A673 (cell line): ENCODE measurements around the gene ERMN. TPM values are rescaled to one million over a fixed set of nuclear protein-coding genes. Genes with fewer than 3 reads are reported as not detected.

Experiments
- BruUV-seq: library from RNA; stranded (reverse); fragments of 400-500 nt; replicated peaks from 2 replicates; lab custom pipeline; 2021; lab: Mats Ljungman, UMichigan
- CTCF ChIA-PET: fragments of 300-600 bp; sonication (Branson Sonifier 250); formaldehyde crosslinking; loops from one replicate; lab custom pipeline; 2022; ENCODE audit warnings: antibody characterized with exemption; lab: Charles Lee
- POLR2A ChIA-PET: fragments of 300-600 bp; sonication (Branson Sonifier 250); formaldehyde crosslinking; loops from one replicate; lab custom pipeline; 2022; ENCODE audit warnings: antibody characterized with exemption; ENCODE audit not compliant: low non-redundant PET; lab: Charles Lee
- DNase-seq: peaks from one replicate; pipeline ENCODE4 v3.0.0-alpha.2; 2015; ENCODE audit warnings: low spot score
- H3K27ac ChIP-seq: fragments of 200-600 bp; sonication (generic); 2 replicates; pipeline ENCODE4 v1.5.1; 2016; ENCODE audit warnings: mixed run types, low read depth, mild to moderate bottlenecking, mixed read lengths, antibody characterized with exemption, low read length; ENCODE audit not compliant: poor library complexity, severe bottlenecking
- H3K27me3 ChIP-seq: fragments of 200-600 bp; sonication (generic); replicated peaks from 2 replicates; pipeline ENCODE4 v1.6.1; 2017; ENCODE audit warnings: mixed run types, low read depth, mild to moderate bottlenecking, mixed read lengths, antibody characterized with exemption, low read length; ENCODE audit not compliant: insufficient read depth, poor library complexity
- H3K36me3 ChIP-seq: fragments of 200-600 bp; sonication (generic); 2 replicates; pipeline ENCODE4 v1.6.1; 2016; ENCODE audit warnings: mixed run types, mild to moderate bottlenecking, mixed read lengths, antibody characterized with exemption, low read length; ENCODE audit not compliant: insufficient read depth, poor library complexity, severe bottlenecking
- H3K4me1 ChIP-seq: fragments of 200-600 bp; sonication (generic); 2 replicates; pipeline ENCODE4 v1.6.1; 2017; ENCODE audit warnings: mixed run types, mild to moderate bottlenecking, mixed read lengths, antibody characterized with exemption, low read length; ENCODE audit not compliant: insufficient read depth, poor library complexity, severe bottlenecking
- H3K4me3 ChIP-seq: fragments of 200-600 bp; sonication (generic); 2 replicates; pipeline ENCODE4 v1.5.1; 2016; ENCODE audit warnings: low read depth, mixed run types, mild to moderate bottlenecking, mixed read lengths, low read length; ENCODE audit not compliant: poor library complexity, severe bottlenecking
- H3K9me3 ChIP-seq: fragments of 200-600 bp; sonication (generic); 2 replicates; pipeline ENCODE4 v1.6.1; 2016; ENCODE audit warnings: mixed run types, low read depth, mild to moderate bottlenecking, mixed read lengths, antibody characterized with exemption, low read length; ENCODE audit not compliant: poor library complexity, severe bottlenecking
- CTCF ChIP-seq: fragments of 300-800, 200-600 bp; sonication (generic); conservative IDR thresholded peaks from 2 replicates; pipeline ENCODE4 v1.5.1; 2017; ENCODE audit warnings: low read depth, mild to moderate bottlenecking, antibody characterized with exemption, low read length, moderate library complexity, mixed read lengths
- EZH2 ChIP-seq: fragments of 200-600 bp; sonication (generic); IDR thresholded peaks from 2 replicates; pipeline ENCODE4 v1.6.1; 2017; ENCODE audit warnings: borderline replicate concordance, low read depth, mild to moderate bottlenecking, mixed read lengths, antibody characterized with exemption, low read length; ENCODE audit not compliant: poor library complexity, severe bottlenecking
- intact Hi-C: fragments of 100-400 bp; cut with micrococcal nuclease; formaldehyde crosslinking; loops from one replicate; pipeline ENCODE4 v1.10.0; 2022; ENCODE audit not compliant: unreplicated experiment
- total RNA-seq: library from RNA; stranded (reverse); gene quantifications from 2 replicates; pipeline ENCODE4 v1.2.3, GENCODE V29; 2021

The ERMN gene
- total RNA-seq, 1 experiment from 2014 or later: not detected

- Histone ChIP-seq H3K27ac (no peak overlapping the region), H3K9me3 (no peaks in the 10 kb centered on the region), H3K4me1 (no peaks in the 10 kb centered on the region), H3K4me3 (no peak overlapping the region), H3K27me3 (peaks cover 20% of the 10 kb centered on the region), H3K36me3 (no peaks in the 10 kb centered on the region)
- TF ChIP-seq CTCF (no peak), EZH2 (no peak)
- ChIA-PET CTCF (no interaction called here), POLR2A (no interaction called here)
- intact Hi-C loops: no loop called here
- no TSS peak for BruUV-seq
- DNase-seq: no peak
These were observed 6.7 kb downstream of the ERMN start for GRCh38 chr2:157318884-157319283.

GRCh38 chr2:157315901-157316300, 9.7 kb downstream of the ERMN start:
- no peaks in the 10 kb centered on the region for H3K36me3 ChIP-seq
- intact Hi-C loops: no loop called here
- CTCF ChIA-PET: no interaction called here
- H3K4me3 ChIP-seq: no peak overlapping the region
- no peaks in the 10 kb centered on the region for H3K9me3 ChIP-seq
- POLR2A ChIA-PET: no interaction called here
- peaks cover 17% of the 10 kb centered on the region for H3K27me3 ChIP-seq
- BruUV-seq: no TSS peak
- no peaks in the 10 kb centered on the region for H3K4me1 ChIP-seq
- DNase-seq: no peak
- TF ChIP-seq EZH2 (no peak), CTCF (no peak)
- H3K27ac ChIP-seq: no peak overlapping the region

- Histone ChIP-seq H3K36me3 (no peaks in the 10 kb centered on the region), H3K4me1 (no peaks in the 10 kb centered on the region), H3K9me3 (no peaks in the 10 kb centered on the region), H3K27me3 (peaks cover 46% of the 10 kb centered on the region), H3K4me3 (no peak overlapping the region), H3K27ac (no peak overlapping the region)
- POLR2A ChIA-PET: no interaction called here
- intact Hi-C loops: no loop called here
- CTCF ChIA-PET: no interaction called here
- BruUV-seq: no TSS peak
- DNase-seq: no peak
- TF ChIP-seq EZH2: no peak
- TF ChIP-seq CTCF: no peak
These were observed 12.6 kb downstream of the ERMN start for GRCh38 chr2:157312866-157313486.
